Right lobe of liver (tissue), 4 donors: ENCODE measurements around the gene KCNN3.

ENCODE experiments used
- CTCF ChIP-seq, 4 donors: fragments of 200-600 bp in 3 of 4; fragments of 450-650 bp in 1 of 4; IDR thresholded peaks; one replicate each; pipeline versions ENCODE4 v1.5.1 to v1.8.0; 2016 to 2022; ENCODE audit warnings: antibody characterized with exemption in 4 of 4, mild to moderate bottlenecking in 2 of 4
- POLR2A ChIP-seq: fragments of 450-650 bp; IDR thresholded peaks from one replicate; pipeline ENCODE4 v1.6.1; 2017; ENCODE audit warnings: antibody characterized with exemption, mild to moderate bottlenecking
- donor health status: DM: no; HTN: no; CAD: no.
- donor health status: DM: no; HTN: no; CAD: no.
- donor health status: DM: no; HTN: yes; CAD: no.

- TF ChIP-seq CTCF (IDR thresholded peaks at IDR 0.05) (no peak), POLR2A (no peak)
Measured at GRCh38 chr1:154792899-154793298, 77.2 kb downstream of the KCNN3 start.
